COLO668 (cell line): ENCODE data around the gene GRHPR.

Source experiments
- DNase-seq: peaks from one replicate; lab custom pipeline; 2025; ENCODE audit not compliant: unreplicated experiment; lab: John Stamatoyannopoulos, UW

GRHPR gene

DNA sequence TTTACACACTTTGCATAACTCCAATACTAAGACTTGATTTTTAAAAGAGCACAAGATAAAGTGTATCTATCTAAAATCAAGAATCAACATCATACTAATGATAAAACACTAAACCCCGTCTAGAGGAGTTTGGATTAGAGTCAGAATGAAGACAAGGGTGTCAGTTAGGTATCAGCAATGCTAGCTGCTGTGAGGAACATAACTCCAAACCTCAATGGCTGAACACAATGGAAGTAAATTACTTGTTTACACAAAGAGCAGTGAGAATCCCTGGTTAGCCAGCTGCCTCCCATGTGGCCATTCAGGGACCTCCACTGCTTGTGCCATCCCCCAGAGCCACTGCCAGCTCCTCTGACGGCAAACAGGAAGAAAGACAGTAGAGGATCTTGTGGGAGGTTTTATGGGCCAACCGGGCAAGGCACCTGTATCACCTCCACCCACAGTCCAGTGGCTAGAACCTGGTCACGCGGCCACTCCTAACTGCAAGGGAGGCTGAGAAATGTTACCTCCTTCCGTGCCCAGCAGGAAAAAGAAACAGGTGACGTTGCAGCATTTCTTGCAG lies 24.0 kb upstream of the GRHPR start:
- DNase-seq: no peak

- no peak for DNase-seq
Observed at GRCh38 chr9:37399336-37399735, 23.2 kb upstream of the GRHPR start.

DNA sequence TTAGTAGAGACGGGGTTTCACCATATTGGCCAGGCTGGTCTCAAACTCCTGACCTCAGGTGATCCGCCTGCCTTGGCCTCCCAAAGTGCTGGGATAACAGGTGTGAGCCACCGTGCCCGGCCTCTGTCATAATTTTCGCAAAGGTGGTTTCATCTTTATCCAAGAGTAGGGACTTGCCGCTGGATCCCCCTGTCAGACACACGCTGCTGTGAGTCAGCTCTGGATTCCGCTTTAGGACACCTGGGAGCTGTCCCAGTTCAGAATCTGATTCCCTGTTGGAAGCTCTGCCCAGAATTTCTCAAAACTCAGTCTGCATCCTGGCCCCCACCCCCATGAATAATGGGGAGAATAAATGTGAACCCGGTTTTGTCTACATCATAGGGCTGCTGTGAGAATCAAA lies 17.9 kb upstream of the GRHPR start:
- DNase-seq: no peak

DNA sequence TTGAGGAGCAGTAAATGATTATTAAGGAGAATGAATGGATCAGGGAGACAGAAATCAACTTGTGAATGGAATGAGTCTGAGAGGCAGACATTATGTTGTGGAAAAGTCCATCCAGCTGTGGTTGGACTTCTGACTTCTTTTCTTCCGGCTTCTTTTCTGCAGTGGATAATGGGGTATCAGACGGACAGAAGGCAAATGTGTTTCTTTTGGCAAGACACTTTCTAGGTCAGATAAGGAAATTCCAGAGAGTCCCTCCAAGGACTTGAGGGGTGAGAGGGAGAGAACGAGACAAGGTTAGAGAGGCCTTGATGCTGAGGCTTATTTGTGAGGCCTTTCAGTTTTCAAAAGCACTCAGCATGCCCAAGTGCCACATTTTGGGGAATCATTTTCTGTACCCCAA lies 17.1 kb upstream of the GRHPR start:
- DNase-seq: no peak

DNA sequence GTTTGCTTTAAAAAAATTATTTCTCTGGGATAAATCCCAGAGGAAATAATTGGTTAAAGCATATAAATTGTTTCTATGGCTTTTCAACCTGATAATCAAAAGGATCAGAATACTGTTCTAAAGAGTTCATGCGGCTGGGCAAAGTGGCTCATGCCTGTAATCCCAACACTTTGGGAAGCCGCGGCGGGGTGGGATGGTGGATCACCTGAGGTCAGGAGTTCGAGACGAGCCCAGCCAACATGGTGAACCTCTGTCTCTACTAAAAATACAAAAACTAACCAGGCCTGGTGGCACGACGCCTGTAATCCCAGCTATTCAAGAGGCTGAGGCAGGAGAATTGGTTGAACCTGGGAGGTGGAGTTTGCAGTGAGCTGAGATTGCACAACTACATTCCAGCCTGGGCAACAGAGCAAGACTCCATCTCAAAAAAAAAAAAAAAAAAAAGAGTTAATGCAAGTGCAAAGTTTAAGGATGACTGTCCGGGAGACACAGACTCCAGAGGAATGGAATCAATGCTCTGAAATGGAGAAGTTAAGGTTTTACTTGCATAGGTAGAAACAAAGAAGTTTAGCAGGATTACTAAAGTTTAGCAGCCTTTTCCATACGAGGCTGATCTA lies 16.6 kb upstream of the GRHPR start:
- no peak for DNase-seq

DNA sequence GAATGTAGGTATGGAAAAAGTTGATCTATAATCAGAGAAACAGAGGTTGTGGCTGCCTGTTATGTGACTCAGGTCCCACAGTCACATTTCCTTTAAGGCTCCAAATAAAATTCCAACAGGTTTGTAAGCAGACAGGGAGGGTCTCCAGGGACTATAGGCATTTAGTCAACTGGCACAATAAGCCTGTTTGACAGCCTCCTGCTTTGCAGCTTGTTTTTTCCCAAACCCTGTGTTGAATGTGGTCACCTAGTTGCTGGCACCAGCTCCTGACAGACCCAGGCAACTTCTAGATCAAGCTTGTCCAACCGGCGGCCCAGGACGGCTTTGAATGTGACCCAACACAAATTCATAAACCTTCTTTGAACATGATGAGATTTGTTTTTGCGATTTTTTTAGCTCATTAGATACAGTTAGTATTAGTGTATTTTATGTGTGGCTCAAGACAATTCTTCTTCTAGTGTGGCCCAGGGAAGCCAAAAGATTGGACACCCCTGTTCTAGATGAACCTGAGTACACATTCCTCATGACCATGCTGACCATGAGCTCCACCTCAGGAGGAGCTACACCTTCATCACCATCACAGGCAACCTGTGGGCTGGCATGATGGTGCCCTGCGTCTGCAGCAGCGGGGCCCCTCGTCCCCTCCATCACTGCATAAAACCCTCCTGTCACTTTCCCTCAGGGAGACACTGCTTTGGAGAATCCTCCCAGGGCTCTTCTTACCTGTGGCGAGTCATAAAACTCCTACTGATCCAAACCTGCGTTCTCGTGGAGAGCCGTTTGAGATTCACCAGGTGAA lies 15.7 kb upstream of the GRHPR start:
- no peak for DNase-seq

GRCh38 chr9:37407468-37407867 lies 15.0 kb upstream of the GRHPR start:
- DNase-seq: no peak

DNA sequence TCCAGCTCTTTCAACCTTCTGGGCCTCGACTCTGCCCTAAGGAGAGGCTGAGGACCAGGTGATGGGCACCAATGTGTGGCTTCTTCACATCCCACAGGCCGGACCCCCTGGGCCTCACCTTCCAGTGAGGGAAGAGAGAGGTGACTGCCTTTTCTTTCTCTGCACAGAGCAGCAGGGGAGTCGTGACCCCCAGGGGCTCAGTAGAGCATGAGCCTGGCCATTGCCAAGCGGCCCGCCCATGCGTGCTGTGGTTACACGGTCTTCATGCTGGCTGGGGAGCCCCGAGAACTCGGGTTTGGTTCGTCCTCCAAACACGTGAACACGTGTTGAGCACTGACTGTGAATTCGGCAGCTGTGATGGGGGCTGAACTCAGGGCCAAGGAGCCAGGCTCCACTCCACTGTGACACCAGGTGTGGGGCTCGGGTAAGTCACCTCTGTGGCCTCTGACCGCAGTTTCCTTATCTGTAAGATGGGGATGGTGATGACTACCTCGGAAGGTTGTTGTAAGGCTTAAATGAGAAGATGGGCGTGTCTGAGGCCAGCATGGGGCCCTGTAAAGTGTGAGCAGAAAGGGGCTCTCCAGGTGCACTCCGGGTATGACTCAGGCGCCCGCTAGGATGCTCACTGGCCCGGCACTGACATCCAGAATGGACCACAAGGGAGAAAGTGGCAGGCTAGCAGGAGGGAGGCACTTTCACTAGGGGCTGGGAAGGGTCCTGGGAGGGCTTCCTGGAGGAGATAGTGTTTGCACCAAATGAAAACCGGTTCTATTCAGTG lies 13.4 kb upstream of the GRHPR start:
- DNase-seq: no peak

GRCh38 chr9:37410354-37410861 lies 12.1 kb upstream of the GRHPR start:
- DNase-seq: no peak

GRCh38 chr9:37410969-37411785 lies 11.3 kb upstream of the GRHPR start:
- no peak for DNase-seq

DNA sequence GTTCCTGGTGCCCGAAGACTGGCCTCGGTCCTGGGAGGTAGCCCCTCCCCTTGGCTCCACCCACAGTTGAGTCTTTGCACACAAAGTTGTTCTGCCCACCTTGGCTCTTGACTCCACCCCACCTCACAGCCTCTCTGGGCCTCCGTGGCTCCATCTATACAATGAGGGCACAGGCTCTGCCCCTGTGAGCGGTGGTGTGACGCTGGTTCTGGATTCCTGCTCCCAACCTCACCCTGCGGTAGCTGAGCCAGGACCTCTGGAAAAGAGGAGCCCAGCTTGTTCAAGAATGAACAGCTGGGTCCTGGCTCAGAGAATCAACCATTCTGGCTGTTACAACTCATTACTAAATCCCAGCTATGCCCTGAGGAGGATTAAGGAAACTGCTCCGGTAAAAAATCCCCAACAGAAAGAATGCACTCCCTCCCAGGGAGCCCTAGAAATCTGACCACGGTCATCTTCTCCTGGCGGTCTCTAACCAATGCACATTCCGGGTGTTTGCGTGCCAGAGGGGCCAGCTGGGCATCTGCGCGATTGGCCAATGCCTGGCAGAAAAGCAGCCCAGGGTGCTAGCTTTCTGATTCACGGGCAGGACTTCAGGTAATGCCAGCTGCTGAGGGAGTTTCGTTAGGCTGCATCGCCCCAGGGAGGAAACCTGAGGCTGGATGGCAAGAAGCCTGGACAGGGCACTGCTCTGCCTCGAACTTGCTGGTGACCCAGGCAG lies 9.9 kb upstream of the GRHPR start:
- no peak for DNase-seq

DNA sequence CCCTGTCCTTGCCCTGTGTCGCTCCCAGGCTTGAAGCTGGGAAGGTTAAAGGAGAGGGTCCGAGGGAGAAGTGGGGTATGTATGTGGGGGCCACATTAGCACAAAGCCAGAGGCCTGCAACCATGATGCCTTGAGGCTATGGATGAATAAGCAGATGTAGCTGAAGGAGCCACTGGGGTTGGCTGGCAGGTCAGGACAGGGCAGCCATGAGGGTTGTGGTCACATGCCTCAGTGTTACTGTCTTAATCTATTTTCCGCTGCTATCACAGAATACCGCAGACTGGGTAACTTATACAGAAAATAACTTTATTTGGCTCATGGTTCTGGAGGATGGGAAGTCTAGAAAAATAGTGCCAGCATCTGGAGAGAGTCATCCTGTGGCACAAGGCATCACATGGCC lies 9.2 kb upstream of the GRHPR start:
- DNase-seq: no peak

GRCh38 chr9:37414503-37414943 lies 8.0 kb upstream of the GRHPR start:
- DNase-seq: no peak

DNA sequence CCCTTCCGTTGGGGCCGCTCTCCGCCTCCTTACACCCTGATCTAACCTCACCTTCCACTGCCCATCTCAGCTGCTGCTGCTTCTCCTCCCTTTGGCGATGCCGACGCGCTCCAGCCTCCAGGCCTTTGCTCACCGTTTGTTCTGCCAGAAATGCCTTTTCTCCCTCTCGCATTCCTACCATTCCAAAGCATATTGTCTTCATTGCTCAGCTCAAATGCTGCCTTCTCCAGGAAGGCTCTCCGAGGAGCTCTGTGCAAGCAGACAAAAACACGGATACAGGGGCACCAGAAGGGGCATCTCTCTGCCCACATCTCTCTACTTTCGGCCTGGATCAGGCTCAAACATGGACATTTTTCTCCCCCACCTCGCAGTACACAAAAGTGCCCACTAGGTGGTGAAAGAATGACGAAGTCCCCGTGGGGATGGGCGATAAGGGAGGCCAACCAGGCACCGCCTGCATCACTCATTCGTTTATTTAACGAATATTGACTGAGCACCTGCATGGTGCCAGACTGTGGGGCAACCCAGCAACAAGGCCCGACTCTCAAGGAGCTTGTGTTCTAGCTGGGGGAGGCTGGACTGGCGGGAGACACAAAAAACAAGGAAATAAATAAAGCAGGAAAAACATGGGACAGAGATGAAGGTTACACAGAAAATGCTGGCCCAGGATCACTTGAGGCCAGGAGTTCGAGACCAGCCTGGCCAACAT lies 7.3 kb upstream of the GRHPR start:
- peak; percentile 67 for DNase-seq

DNA sequence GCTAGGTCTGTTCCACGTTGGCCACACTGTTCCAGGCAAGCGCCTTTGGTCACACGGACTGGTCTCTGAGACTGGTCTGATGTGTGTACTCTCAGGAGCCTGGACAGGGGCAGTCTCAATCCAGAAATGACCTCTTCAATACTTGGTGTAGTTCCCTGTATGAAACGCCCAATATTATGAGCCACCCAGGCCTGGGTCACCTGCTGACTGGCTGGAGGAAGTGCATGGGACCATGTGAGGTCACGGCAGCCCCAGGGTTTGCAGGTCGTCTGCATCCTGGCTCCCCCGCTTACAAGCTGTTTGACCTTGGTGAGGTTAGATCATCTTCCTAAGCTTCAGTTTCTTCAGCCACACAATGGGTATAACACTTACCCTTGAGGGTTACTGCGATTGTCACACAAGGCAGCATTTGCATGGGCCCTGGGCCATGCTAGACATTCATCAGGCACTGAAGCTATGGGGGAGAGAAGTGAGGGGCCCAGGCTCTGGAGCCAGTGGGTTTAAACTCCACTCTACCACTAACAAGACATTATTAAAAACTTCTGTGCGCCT lies 5.2 kb upstream of the GRHPR start:
- no peak for DNase-seq

DNA sequence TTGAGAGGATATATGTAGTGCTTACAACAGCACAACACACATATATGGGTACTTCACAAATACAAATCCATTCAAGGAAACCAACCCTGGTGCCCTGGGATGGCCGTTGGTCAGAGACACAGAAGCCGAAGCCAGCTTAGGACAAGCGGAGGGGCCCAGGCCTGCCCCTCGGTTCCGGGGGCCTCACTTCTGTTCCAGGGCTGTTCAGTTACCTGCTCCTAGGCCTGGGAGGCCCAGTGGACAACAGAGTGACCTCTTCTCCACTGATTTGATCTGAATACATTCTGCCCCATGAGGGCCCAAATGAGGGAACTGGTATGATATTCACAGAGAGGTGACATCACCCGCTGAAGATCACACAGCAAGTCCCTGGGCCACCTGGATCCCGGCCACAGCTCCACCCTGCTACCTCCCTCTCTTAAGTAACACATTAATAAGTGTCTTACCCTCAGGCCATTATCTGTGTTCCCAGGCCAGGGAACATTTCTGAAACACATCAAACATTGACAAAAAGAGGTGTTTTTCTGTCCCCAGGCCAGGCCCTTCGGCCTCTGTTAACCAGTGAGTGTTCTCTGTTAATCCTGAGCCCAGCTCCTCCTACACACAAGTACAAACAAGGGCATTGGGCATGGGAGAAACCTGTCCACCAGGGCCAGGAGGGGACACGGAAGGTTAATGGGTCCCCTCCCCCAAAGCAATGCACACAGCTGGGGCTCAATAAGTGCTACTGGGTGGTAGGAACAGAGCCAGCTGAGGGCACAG lies 4.5 kb upstream of the GRHPR start:
- no peak for DNase-seq

DNA sequence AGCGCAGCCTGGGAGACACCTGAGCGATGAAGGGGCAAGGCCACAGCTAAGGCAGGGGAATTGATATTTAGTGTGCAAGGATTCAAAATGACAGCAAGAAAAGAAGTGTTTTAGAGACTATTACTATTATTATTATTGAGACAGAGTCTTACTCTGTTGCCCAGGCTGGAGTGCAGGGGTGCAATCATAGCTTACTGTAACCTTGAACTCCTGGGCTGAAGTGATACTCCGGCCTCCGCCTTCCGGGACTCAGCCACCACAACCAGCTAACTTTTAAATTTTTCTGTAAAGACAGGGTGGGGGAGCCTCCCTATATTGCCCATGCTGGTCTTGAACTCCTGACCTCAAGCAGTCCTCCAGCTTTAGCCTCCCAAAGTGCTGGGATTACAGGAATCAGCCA lies 3.3 kb upstream of the GRHPR start:
- no peak for DNase-seq
